H9 (cell line): ENCODE results near the gene GOLGA7B. TPM values are rescaled to one million over a fixed set of nuclear protein-coding genes. Genes with fewer than 3 reads are reported as not detected.

ENCODE experiments used
- DNase-seq: peaks from one replicate; pipeline ENCODE4 v3.0.0-alpha.2; 2017
- H2AFZ ChIP-seq: one replicate; pipeline ENCODE4 v1.6.1; 2013; ENCODE audit warnings: mild to moderate bottlenecking, low read length, control low read depth, moderate library complexity
- H2AK5ac ChIP-seq: 2 replicates; pipeline ENCODE4 v1.6.1; 2013; ENCODE audit warnings: low read length, control low read depth, mixed read lengths; ENCODE audit not compliant: insufficient read length
- H2BK120ac ChIP-seq: one replicate; pipeline ENCODE4 v1.6.1; 2013; ENCODE audit warnings: low read depth, mild to moderate bottlenecking, low read length, control low read depth, inconsistent platforms; ENCODE audit not compliant: poor library complexity, severe bottlenecking
- H2BK12ac ChIP-seq: 2 replicates; pipeline ENCODE4 v1.6.1; 2013; ENCODE audit warnings: low read length, control low read depth, mixed read lengths, low read depth; ENCODE audit not compliant: insufficient read length
- H2BK15ac ChIP-seq: 2 replicates; pipeline ENCODE4 v1.6.1; 2013; ENCODE audit warnings: low read depth, low read length, control low read depth
- H2BK20ac ChIP-seq: one replicate; pipeline ENCODE4 v1.6.1; 2013; ENCODE audit warnings: low read depth, mild to moderate bottlenecking, low read length, control low read depth, inconsistent platforms; ENCODE audit not compliant: poor library complexity, severe bottlenecking
- H2BK5ac ChIP-seq: 2 replicates; pipeline ENCODE4 v1.6.1; 2013; ENCODE audit warnings: low read length, control low read depth, mixed read lengths; ENCODE audit not compliant: insufficient read length
- H3K14ac ChIP-seq: 2 replicates; pipeline ENCODE4 v1.6.1; 2013; ENCODE audit warnings: low read length, control low read depth; ENCODE audit not compliant: insufficient read depth
- H3K18ac ChIP-seq: 2 replicates; pipeline ENCODE4 v1.6.1; 2013; ENCODE audit warnings: low read depth, mild to moderate bottlenecking, mixed read lengths, low read length, control low read depth; ENCODE audit not compliant: insufficient read length
- H3K23ac ChIP-seq: 2 replicates; pipeline ENCODE4 v1.6.1; 2013; ENCODE audit warnings: low read length, control low read depth, mixed read lengths, low read depth; ENCODE audit not compliant: insufficient read length
- H3K23me2 ChIP-seq: 2 replicates; pipeline ENCODE4 v1.6.1; 2013; ENCODE audit warnings: low read depth, mild to moderate bottlenecking, mixed read lengths, low read length, control low read depth; ENCODE audit not compliant: insufficient read length, poor library complexity, severe bottlenecking
- H3K27ac ChIP-seq: 2 replicates; pipeline ENCODE4 v1.5.1; 2013; ENCODE audit warnings: low read length, control low read depth, mixed read lengths, low read depth; ENCODE audit not compliant: insufficient read length
- H3K27me3 ChIP-seq: 2 replicates; pipeline ENCODE4 v1.6.1; 2013; ENCODE audit warnings: low read length, control low read depth, inconsistent platforms; ENCODE audit not compliant: insufficient read depth
- H3K4ac ChIP-seq: 2 replicates; pipeline ENCODE4 v1.6.1; 2013; ENCODE audit warnings: low read depth, mild to moderate bottlenecking, control low read depth, inconsistent platforms, low read length, moderate library complexity
- H3K4me1 ChIP-seq: 2 replicates; pipeline ENCODE4 v1.6.1; 2013; ENCODE audit warnings: low read length, control low read depth, inconsistent platforms; ENCODE audit not compliant: insufficient read depth
- H3K4me2 ChIP-seq: 2 replicates; pipeline ENCODE4 v1.6.1; 2013; ENCODE audit warnings: low read length, control low read depth, mixed read lengths; ENCODE audit not compliant: insufficient read length, insufficient read depth
- H3K56ac ChIP-seq: 2 replicates; pipeline ENCODE4 v1.6.1; 2013; ENCODE audit warnings: low read depth, mild to moderate bottlenecking, mixed read lengths, low read length, control low read depth; ENCODE audit not compliant: insufficient read length
- H3K79me1 ChIP-seq: 2 replicates; pipeline ENCODE4 v1.6.1; 2013; ENCODE audit warnings: low read depth, mild to moderate bottlenecking, moderate library complexity, low read length, control low read depth, inconsistent platforms; ENCODE audit not compliant: insufficient read depth, poor library complexity, severe bottlenecking
- H3K79me2 ChIP-seq: 2 replicates; pipeline ENCODE4 v1.6.1; 2013; ENCODE audit warnings: low read length, control low read depth, inconsistent platforms; ENCODE audit not compliant: insufficient read depth
- H3K9ac ChIP-seq: 2 replicates; pipeline ENCODE4 v1.6.1; 2013; ENCODE audit warnings: low read length, control low read depth, mixed read lengths; ENCODE audit not compliant: insufficient read length; ENCODE audit errors: extremely low read depth
- H3K9me3 ChIP-seq: one replicate; pipeline ENCODE4 v1.6.1; 2013; ENCODE audit warnings: low read depth, low read length, inconsistent platforms; ENCODE audit not compliant: control insufficient read depth
- H3T11ph ChIP-seq: one replicate; pipeline ENCODE4 v1.6.1; 2013; ENCODE audit warnings: mild to moderate bottlenecking, low read length, control low read depth, inconsistent platforms
- H4K20me1 ChIP-seq: one replicate; pipeline ENCODE4 v1.6.1; 2013; ENCODE audit not compliant: control insufficient read depth, insufficient read length, insufficient read depth
- H4K5ac ChIP-seq: 2 replicates; pipeline ENCODE4 v1.6.1; 2013; ENCODE audit warnings: low read depth, mild to moderate bottlenecking, mixed read lengths, low read length, control low read depth; ENCODE audit not compliant: insufficient read length
- H4K8ac ChIP-seq: replicated peaks from 2 replicates; pipeline ENCODE4 v1.6.1; 2013; ENCODE audit warnings: low read length, control low read depth, mixed read lengths, low read depth; ENCODE audit not compliant: insufficient read length
- H4K91ac ChIP-seq: 2 replicates; pipeline ENCODE4 v1.6.1; 2013; ENCODE audit warnings: low read depth, mild to moderate bottlenecking, moderate library complexity, mixed read lengths, low read length, control low read depth; ENCODE audit not compliant: insufficient read length
- H3K27ac Mint-ChIP-seq, 3 experiments: 2 replicates in 2 of 3; 3 replicates in 1 of 3; pipeline ENCODE4 v1.8.0; 2020 to 2021; ENCODE audit warnings: mixed read lengths in 3 of 3, mild to moderate bottlenecking in 1 of 3, moderate library complexity in 1 of 3
- H3K27me3 Mint-ChIP-seq: 2 replicates; pipeline ENCODE4 v1.8.0; 2021; ENCODE audit warnings: low read depth, mild to moderate bottlenecking, moderate library complexity, mixed read lengths
- H3K36me3 Mint-ChIP-seq, 3 experiments: 2 replicates in 2 of 3; 3 replicates in 1 of 3; pipeline ENCODE4 v1.8.0; 2020 to 2021; ENCODE audit warnings: low read depth in 3 of 3, mixed read lengths in 3 of 3; ENCODE audit not compliant: insufficient read depth in 1 of 3
- H3K4me1 Mint-ChIP-seq, 2 experiments: 2 replicates each; pipeline ENCODE4 v1.8.0; 2020; ENCODE audit warnings: mixed read lengths in 2 of 2
- H3K4me3 Mint-ChIP-seq, 2 experiments: 2 replicates in 1 of 2; 3 replicates in 1 of 2; pipeline ENCODE4 v1.8.0; 2020 to 2021; ENCODE audit warnings: mild to moderate bottlenecking in 2 of 2, mixed read lengths in 2 of 2, moderate library complexity in 1 of 2
- H3K9me3 Mint-ChIP-seq, 2 experiments: 2 replicates in 1 of 2; 3 replicates in 1 of 2; pipeline ENCODE4 v1.8.0; 2020; ENCODE audit warnings: mild to moderate bottlenecking in 2 of 2, mixed read lengths in 2 of 2, moderate library complexity in 1 of 2
- CTCF ChIP-seq: fragments of 200-600 bp; sonication (generic); conservative IDR thresholded peaks from 3 replicates; pipeline ENCODE4 v1.8.0; 2021; ENCODE audit warnings: antibody characterized with exemption, mild to moderate bottlenecking
- WGBS: extraction: QIAGEN DNeasy Blood & Tissue Kit; methylation state at CpG from one replicate; pipeline ENCODE4 v1.1.7; 2013; ENCODE audit warnings: missing lambda C conversion rate, low lambda C conversion rate, mixed read lengths; ENCODE audit not compliant: insufficient read length; ENCODE audit errors: extremely low coverage; 5-methylcytosine and 5-hydroxymethylcytosine counted together
- total RNA-seq: library from RNA; stranded (reverse); gene quantifications from 2 replicates; pipeline ENCODE4 v1.2.1, GENCODE V29; 2021

GOLGA7B gene
- total RNA-seq, 1 experiment from 2014 or later, result 0.04 TPM

GRCh38 chr10:97887399-97887798 is 37.8 kb downstream of the GOLGA7B start:
- no peak overlapping the region for H3K4me2 ChIP-seq
- no peaks in the 10 kb centered on the region for H3K9me3 ChIP-seq
- no peak for TF ChIP-seq CTCF
- H3K14ac ChIP-seq, result no peak overlapping the region
- no peak overlapping the region for H4K8ac ChIP-seq
- WGBS, result no CpG with 5 or more reads among the region's 6 CpGs
- Mint-ChIP-seq H3K27ac (no peak overlapping the region), H3K27me3 (peaks cover 2% of the 10 kb centered on the region; the same call in 1 of the 2 replicates), H3K4me3 (no peak overlapping the region), H3K9me3 (no peaks in the 10 kb centered on the region), H3K36me3 (no peaks in the 10 kb centered on the region), H3K4me1 (peaks cover 27 to 41% of the 10 kb centered on the region in 2 experiments)
- H4K20me1 ChIP-seq, result no peaks in the 10 kb centered on the region
- no peak overlapping the region for H3K23ac ChIP-seq
- no peak overlapping the region for H2BK12ac ChIP-seq
- H3K4ac ChIP-seq, result no peak overlapping the region
- no peak overlapping the region for H2BK15ac ChIP-seq
- no peak overlapping the region for H2BK120ac ChIP-seq
- peaks cover 2% of the 10 kb centered on the region; the same call in 1 of the 2 replicates for H3K4me1 ChIP-seq
- H2BK20ac ChIP-seq, result no peak overlapping the region
- H2AK5ac ChIP-seq, result no peak overlapping the region
- no peak overlapping the region for H4K91ac ChIP-seq
- H3T11ph ChIP-seq, result no peak overlapping the region
- H4K5ac ChIP-seq, result no peak overlapping the region
- H3K23me2 ChIP-seq, result no peaks in the 10 kb centered on the region
- no peaks in the 10 kb centered on the region for H3K79me2 ChIP-seq
- H3K18ac ChIP-seq, result no peak overlapping the region
- H2BK5ac ChIP-seq, result no peak overlapping the region
- no peak overlapping the region for H3K9ac ChIP-seq
- no peak overlapping the region for H3K56ac ChIP-seq
- H3K27me3 ChIP-seq, result no peaks in the 10 kb centered on the region
- no peaks in the 10 kb centered on the region for H3K79me1 ChIP-seq
- no peak for DNase-seq
- H3K27ac ChIP-seq, result no peak overlapping the region
- H2AFZ ChIP-seq, result no peak overlapping the region
